ENCODE measurements around the gene SEMA6B.

Gene SEMA6B

DNA sequence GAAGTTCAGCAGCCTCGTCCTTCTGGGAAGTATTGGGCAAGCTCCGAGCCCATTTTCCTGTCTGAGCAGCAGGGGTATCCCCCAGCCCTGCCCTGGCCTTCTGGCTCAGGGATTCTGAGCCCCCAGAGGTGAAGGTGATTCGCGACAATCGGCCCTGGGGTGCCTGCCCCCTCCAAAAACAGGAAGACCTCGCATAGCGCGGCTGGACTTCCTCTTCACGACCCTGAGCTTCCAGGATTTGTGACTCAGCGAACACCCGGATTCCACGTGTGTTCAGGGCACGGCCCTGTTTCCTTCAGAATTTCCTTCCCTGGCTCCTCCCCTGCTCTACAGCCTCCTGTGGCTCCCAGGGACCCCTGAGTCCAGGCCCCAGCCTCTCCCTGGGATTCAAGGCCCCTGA is at the start of gene SEMA6B:
Gene SEMA6B (minus strand): TSS at position 116 of the 400 bp plus-strand sequence. CDS start 1,227 bp downstream, outside the sequence.
- Histone ChIP-seq H3K9me3 (ENCODE audit: control insufficient read depth, insufficient read depth, low read depth, low read length) (no peaks in the 10 kb centered on the region), H3K4me3 (ENCODE audit: low read depth, low read length) (no peak within 1 kb of the TSS), H3K27ac (ENCODE audit: extremely low read depth, low read depth, low read length) (no peak within 1 kb of the TSS), H3K36me3 (ENCODE audit: control insufficient read depth in 2 of 2, insufficient read depth in 1 of 2, low read length in 2 of 2) (peaks cover 0 to 14% of the 10 kb centered on the region in 2 experiments; a peak in 1 of 3 replicates), H3K4me1 (ENCODE audit: control insufficient read depth, insufficient read depth, low read length) (no peaks in the 10 kb centered on the region)
- ChIA-PET POLR2A (no interaction called here), CTCF (interaction anchor here (0.7 to 3.2 kb wide), 12 partner anchors 11 to 77 kb away, joined by 3 to 25 read pairs (median 4); partner anchors contain the start of genes LRG1 and PLIN5)
- TF ChIP-seq CTCF (tag by site-specific recombination; IDR thresholded peaks at IDR 0.05), result no peak
- no peak for TF ChIP-seq ZNF558 (tag by site-specific recombination; IDR thresholded peaks at IDR 0.05)
- peak; percentile 85 for TF ChIP-seq ZNF16 (tag by site-specific recombination; IDR thresholded peaks at IDR 0.05; ENCODE audit: low read depth)
- TF ChIP-seq, protein P1, sequence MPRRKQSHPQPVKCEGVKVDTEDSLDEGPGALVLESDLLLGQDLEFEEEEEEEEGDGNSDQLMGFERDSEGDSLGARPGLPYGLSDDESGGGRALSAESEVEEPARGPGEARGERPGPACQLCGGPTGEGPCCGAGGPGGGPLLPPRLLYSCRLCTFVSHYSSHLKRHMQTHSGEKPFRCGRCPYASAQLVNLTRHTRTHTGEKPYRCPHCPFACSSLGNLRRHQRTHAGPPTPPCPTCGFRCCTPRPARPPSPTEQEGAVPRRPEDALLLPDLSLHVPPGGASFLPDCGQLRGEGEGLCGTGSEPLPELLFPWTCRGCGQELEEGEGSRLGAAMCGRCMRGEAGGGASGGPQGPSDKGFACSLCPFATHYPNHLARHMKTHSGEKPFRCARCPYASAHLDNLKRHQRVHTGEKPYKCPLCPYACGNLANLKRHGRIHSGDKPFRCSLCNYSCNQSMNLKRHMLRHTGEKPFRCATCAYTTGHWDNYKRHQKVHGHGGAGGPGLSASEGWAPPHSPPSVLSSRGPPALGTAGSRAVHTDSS (tag by site-specific recombination; IDR thresholded peaks at IDR 0.05), result no peak
- no peak for TF ChIP-seq ZNF292 (tag by site-specific recombination; IDR thresholded peaks at IDR 0.05; ENCODE audit: borderline replicate concordance, low read depth)
- no peak for TF ChIP-seq BCL11A (tag by site-specific recombination; IDR thresholded peaks at IDR 0.05; ENCODE audit: low read depth)
- no peak for TF ChIP-seq GLIS2 (tag by site-specific recombination; IDR thresholded peaks at IDR 0.05)
- TF ChIP-seq ZBTB17 (tag by site-specific recombination; IDR thresholded peaks at IDR 0.05), result no peak

GRCh38 chr19:4606921-4607678 is 47.6 kb upstream of the SEMA6B start:
- ChIA-PET CTCF (interaction anchor here (0.7 to 1.5 kb wide), 3 partner anchors 20 to 40 kb away, joined by 3 to 4 read pairs (median 3); no protein-coding TSS in a partner anchor), POLR2A (interaction anchor here (0.5 to 1.1 kb wide), 3 partner anchors 10 to 1130 kb away, joined by 3 read pairs; no protein-coding TSS in a partner anchor)
- H3K36me3 ChIP-seq (ENCODE audit: control insufficient read depth in 2 of 2, insufficient read depth in 1 of 2, low read length in 2 of 2), result no peaks in the 10 kb centered on the region
- H3K9me3 ChIP-seq (ENCODE audit: control insufficient read depth, insufficient read depth, low read depth, low read length), result no peaks in the 10 kb centered on the region
- H3K27ac ChIP-seq (ENCODE audit: extremely low read depth, low read depth, low read length), result no peak overlapping the region
- H3K4me3 ChIP-seq (ENCODE audit: low read depth, low read length), result no peak overlapping the region
- TF ChIP-seq KLF17 (tag by site-specific recombination; IDR thresholded peaks at IDR 0.05), result peak; percentile 76
- peak; percentile 55; the same call in 1 of the 2 replicates for TF ChIP-seq ZEB2 (tag by site-specific recombination; IDR thresholded peaks at IDR 0.05)
- TF ChIP-seq ZNF341 (tag by site-specific recombination; IDR thresholded peaks at IDR 0.05; ENCODE audit: low read depth), result peak; percentile 41
- TF ChIP-seq ZNF600 (tag by site-specific recombination; IDR thresholded peaks at IDR 0.05), result peak; percentile 91
- TF ChIP-seq PATZ1 (tag by site-specific recombination; IDR thresholded peaks at IDR 0.05), result peak; percentile 44; the same call in 1 of the 2 replicates
- no peak for TF ChIP-seq ZNF768 (tag by site-specific recombination; IDR thresholded peaks at IDR 0.05)
- TF ChIP-seq ZNF433 (tag by site-specific recombination; IDR thresholded peaks at IDR 0.05; ENCODE audit: low read depth), result no peak
- peak; percentile 50 for TF ChIP-seq ZIC2 (tag by site-specific recombination; IDR thresholded peaks at IDR 0.05)
- TF ChIP-seq SP2 (tag by site-specific recombination; IDR thresholded peaks at IDR 0.05), result peak; percentile 39; the same call in 1 of the 2 replicates
- TF ChIP-seq ZBTB8A (tag by site-specific recombination; IDR thresholded peaks at IDR 0.05), result peak; percentile 96
- no peaks in the 10 kb centered on the region for H3K4me1 ChIP-seq (ENCODE audit: control insufficient read depth, insufficient read depth, low read length)

Data from HEK293 (cell line).